GM08714 (cell line): ENCODE measurements around the gene TSSK2.
"Not testable (repeated sequence)": the region's sequence is repeated elsewhere in the genome, so short reads cannot be mapped to it uniquely, and the experiment has no call there.

Experiments used
- H3K4me3 ChIP-seq: fragments of 200-500 bp; sonication (Bioruptor generic); 2 replicates; pipeline ENCODE4 v1.5.1; 2014; ENCODE audit warnings: mild to moderate bottlenecking, low read length, inconsistent platforms
- ZNF274 ChIP-seq: IDR thresholded peaks from 2 replicates; pipeline ENCODE4 v1.6.1; 2012; ENCODE audit warnings: mild to moderate bottlenecking, low read depth, low read length

Gene TSSK2

GRCh38 chr22:19150482-19151328 lies 19.6 kb downstream of the TSSK2 start:
- no peak for TF ChIP-seq ZNF274
- H3K4me3 ChIP-seq, result no peak overlapping the region

DNA sequence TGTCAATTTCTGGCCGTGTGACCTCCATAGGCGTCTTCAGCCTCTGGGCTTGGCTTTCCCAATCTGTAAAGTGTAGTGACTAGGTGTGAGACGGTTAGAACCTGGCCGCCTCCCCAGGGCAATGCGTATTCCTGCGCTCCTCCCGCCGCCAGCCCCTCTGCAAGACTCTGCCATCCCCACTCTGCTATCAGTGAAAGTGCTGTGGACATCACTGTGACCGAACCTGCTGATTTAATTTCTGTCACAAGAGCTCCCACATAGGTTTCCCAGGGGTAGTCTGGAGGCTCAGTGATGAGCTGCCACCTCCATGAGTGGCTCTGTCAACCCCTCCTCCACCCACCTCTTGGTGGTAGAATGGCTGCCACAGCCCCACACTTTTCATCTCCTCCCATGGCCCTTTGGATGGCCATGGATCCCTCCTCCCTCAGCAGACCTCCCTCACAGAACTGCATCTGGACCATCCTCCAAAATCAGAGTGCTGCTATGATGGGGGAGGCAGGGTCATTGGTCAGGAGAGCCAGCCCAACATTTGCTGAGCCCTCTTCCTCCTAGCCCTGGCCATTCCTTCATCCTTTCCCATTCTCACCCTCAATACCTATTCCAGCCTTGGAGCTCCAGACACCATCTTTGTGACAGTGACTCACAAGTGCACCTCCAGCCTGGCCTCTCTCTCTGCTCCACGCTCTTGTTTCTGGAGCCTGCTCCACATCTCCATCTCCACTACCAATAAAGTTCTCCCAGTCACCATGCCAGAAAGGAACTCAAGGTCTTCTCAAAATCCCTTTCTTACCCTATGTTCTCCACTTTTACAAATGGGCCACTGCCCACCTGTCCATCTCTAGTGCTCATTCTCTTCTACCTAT lies 20.5 kb downstream of the TSSK2 start:
- TF ChIP-seq ZNF274, result no peak
- no peak overlapping the region for H3K4me3 ChIP-seq

GRCh38 chr22:19152942-19153883 lies 22.1 kb downstream of the TSSK2 start:
- H3K4me3 ChIP-seq, result no peak overlapping the region
- TF ChIP-seq ZNF274, result no peak

- not testable (repeated sequence) for H3K4me3 ChIP-seq
These were observed 25.0 kb downstream of the TSSK2 start for GRCh38 chr22:19156109-19156508.

DNA sequence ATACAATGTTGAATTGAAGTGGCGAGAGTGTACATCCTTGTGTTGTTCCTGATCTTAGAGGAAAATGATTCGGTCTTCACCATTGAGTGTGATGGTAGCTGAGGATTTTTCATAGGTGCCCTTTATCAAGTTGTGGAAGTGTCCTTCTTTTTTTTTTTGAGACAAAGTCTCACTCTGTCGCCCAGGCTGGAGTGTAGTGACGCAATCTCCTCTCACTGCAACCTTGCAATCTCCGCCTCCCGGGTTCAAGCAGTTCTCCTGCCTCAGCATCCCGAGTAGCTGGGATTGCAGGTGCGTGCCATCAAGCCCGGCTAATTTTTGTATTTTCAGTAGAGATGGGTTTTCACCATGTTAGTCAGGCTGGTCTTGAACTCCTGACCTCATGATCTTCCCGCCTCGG lies 27.5 kb downstream of the TSSK2 start:
- not testable (repeated sequence) for H3K4me3 ChIP-seq

GRCh38 chr22:19164425-19164824 lies 33.3 kb downstream of the TSSK2 start:
- TF ChIP-seq ZNF274, result no peak
- no peak overlapping the region for H3K4me3 ChIP-seq

GRCh38 chr22:19166421-19166820 lies 35.3 kb downstream of the TSSK2 start:
- TF ChIP-seq ZNF274, result no peak

GRCh38 chr22:19167106-19167869 lies 36.2 kb downstream of the TSSK2 start:
- no peak for TF ChIP-seq ZNF274
- no peak overlapping the region for H3K4me3 ChIP-seq

More at GRCh38 chr22:19166421-19166820, 35.3 kb downstream of the TSSK2 start:
- no peak overlapping the region for H3K4me3 ChIP-seq

- TF ChIP-seq ZNF274, result no peak
- no peak overlapping the region for H3K4me3 ChIP-seq
These were observed 37.2 kb downstream of the TSSK2 start for GRCh38 chr22:19168088-19168890.

GRCh38 chr22:19169002-19169946 lies 38.2 kb downstream of the TSSK2 start:
- no peak overlapping the region for H3K4me3 ChIP-seq
- no peak for TF ChIP-seq ZNF274

- H3K4me3 ChIP-seq, result no peak overlapping the region
- TF ChIP-seq ZNF274, result no peak
These were observed 38.8 kb downstream of the TSSK2 start for GRCh38 chr22:19169947-19170318.
